ENCODE results near the gene KCP.

The KCP gene

GRCh38 chr7:128865996-128866877 is 44.3 kb downstream of the KCP start:
- Histone ChIP-seq H2BK12ac (ENCODE audit: low read length in 2 of 2) (no peak overlapping the region), H3K23ac (ENCODE audit: low read length in 2 of 2) (no peak overlapping the region), H2AK5ac (ENCODE audit: low read length, severe bottlenecking) (no peak overlapping the region), H2BK120ac (ENCODE audit: low read depth, low read length) (no peak overlapping the region), H3K4me3 (ENCODE audit: insufficient read depth in 1 of 2, low read depth in 1 of 2, low read length in 2 of 2) (no peak overlapping the region), H2BK15ac (ENCODE audit: low read depth, poor library complexity, severe bottlenecking) (no peak overlapping the region), H3K27ac (ENCODE audit: low read length, poor library complexity, severe bottlenecking) (no peak overlapping the region), H3K4ac (ENCODE audit: low read depth in 1 of 2, low read length in 2 of 2) (no peak overlapping the region), H3K27me3 (ENCODE audit: control insufficient read depth in 1 of 2, insufficient read depth in 1 of 2, low read length in 2 of 2) (peaks cover 11 to 18% of the 10 kb centered on the region in 2 experiments), H3K36me3 (ENCODE audit: control insufficient read depth in 1 of 2, insufficient read depth in 2 of 2, low read depth in 1 of 2, low read length in 2 of 2) (peaks cover 22 to 26% of the 10 kb centered on the region in 2 experiments), H2AFZ (ENCODE audit: low read depth, low read length) (no peak overlapping the region), H3K4me2 (ENCODE audit: low read length, poor library complexity, severe bottlenecking) (no peak overlapping the region), H4K91ac (ENCODE audit: low read length) (no peak overlapping the region), H3K18ac (ENCODE audit: low read depth in 1 of 2, low read length in 2 of 2) (no peak overlapping the region), H3K14ac (ENCODE audit: low read length in 2 of 2) (no peak overlapping the region), H3K9ac (ENCODE audit: low read length) (no peak overlapping the region), H3K4me1 (ENCODE audit: control insufficient read depth, insufficient read depth, low read depth, low read length) (peaks cover 30% of the 10 kb centered on the region), H4K8ac (ENCODE audit: low read length) (no peak overlapping the region), H3K9me3 (ENCODE audit: control insufficient read depth, low read length) (no peaks in the 10 kb centered on the region), H3K79me1 (replicated peaks; ENCODE audit: low read length, poor library complexity, severe bottlenecking) (peaks cover 15% of the 10 kb centered on the region), H2BK5ac (ENCODE audit: low read depth, low read length, poor library complexity, severe bottlenecking) (no peak overlapping the region)
- no peak for DNase-seq
- 96% methylated on average over 24 of the region's 27 CpGs for WGBS

DNA sequence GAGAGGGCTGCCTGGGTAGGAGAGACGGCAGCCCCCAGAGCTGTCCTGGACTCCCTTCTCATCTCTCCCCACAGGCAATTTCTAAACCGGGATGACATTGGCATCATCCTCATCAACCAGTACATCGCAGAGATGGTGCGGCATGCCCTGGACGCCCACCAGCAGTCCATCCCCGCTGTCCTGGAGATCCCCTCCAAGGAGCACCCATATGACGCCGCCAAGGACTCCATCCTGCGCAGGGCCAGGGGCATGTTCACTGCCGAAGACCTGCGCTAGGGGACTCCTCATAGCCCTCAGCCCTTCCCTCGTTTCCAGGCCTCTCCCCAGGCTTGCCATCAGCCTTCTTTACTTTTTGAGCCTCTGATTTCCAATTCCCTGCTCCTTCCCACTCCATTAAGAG is 45.2 kb downstream of the KCP start:
- Histone ChIP-seq H2BK12ac (ENCODE audit: low read length in 2 of 2) (no peak overlapping the region), H2BK15ac (ENCODE audit: low read depth, poor library complexity, severe bottlenecking) (no peak overlapping the region), H3K18ac (ENCODE audit: low read depth in 1 of 2, low read length in 2 of 2) (no peak overlapping the region), H2AFZ (ENCODE audit: low read depth, low read length) (no peak overlapping the region), H3K27ac (ENCODE audit: low read length, poor library complexity, severe bottlenecking) (no peak overlapping the region), H3K9me3 (ENCODE audit: control insufficient read depth, low read length) (no peaks in the 10 kb centered on the region), H2BK5ac (ENCODE audit: low read depth, low read length, poor library complexity, severe bottlenecking) (no peak overlapping the region), H3K4me3 (ENCODE audit: insufficient read depth in 1 of 2, low read depth in 1 of 2, low read length in 2 of 2) (no peak overlapping the region), H3K23ac (ENCODE audit: low read length in 2 of 2) (no peak overlapping the region), H3K4me1 (ENCODE audit: control insufficient read depth, insufficient read depth, low read depth, low read length) (peaks cover 32% of the 10 kb centered on the region), H3K4ac (ENCODE audit: low read depth in 1 of 2, low read length in 2 of 2) (no peak overlapping the region), H3K36me3 (ENCODE audit: control insufficient read depth in 1 of 2, insufficient read depth in 2 of 2, low read depth in 1 of 2, low read length in 2 of 2) (peaks cover 25 to 26% of the 10 kb centered on the region in 2 experiments), H2AK5ac (ENCODE audit: low read length, severe bottlenecking) (no peak overlapping the region), H3K4me2 (ENCODE audit: low read length, poor library complexity, severe bottlenecking) (no peak overlapping the region), H2BK120ac (ENCODE audit: low read depth, low read length) (no peak overlapping the region), H3K9ac (ENCODE audit: low read length) (no peak overlapping the region), H3K79me1 (replicated peaks; ENCODE audit: low read length, poor library complexity, severe bottlenecking) (peaks cover 15% of the 10 kb centered on the region), H3K27me3 (ENCODE audit: control insufficient read depth in 1 of 2, insufficient read depth in 1 of 2, low read length in 2 of 2) (peaks cover 4 to 10% of the 10 kb centered on the region in 2 experiments), H4K91ac (ENCODE audit: low read length) (no peak overlapping the region), H4K8ac (ENCODE audit: low read length) (no peak overlapping the region), H3K14ac (ENCODE audit: low read length in 2 of 2) (no peak overlapping the region)
- DNase-seq = no peak
- 99% methylated on average over 12 of the region's 12 CpGs for WGBS

- H2AK5ac ChIP-seq (ENCODE audit: low read length, severe bottlenecking) = no peak overlapping the region
- H4K8ac ChIP-seq (ENCODE audit: low read length) = no peak overlapping the region
- H3K79me1 ChIP-seq (replicated peaks; ENCODE audit: low read length, poor library complexity, severe bottlenecking) = peaks cover 15% of the 10 kb centered on the region
- H3K9me3 ChIP-seq (ENCODE audit: control insufficient read depth, low read length) = no peaks in the 10 kb centered on the region
- WGBS = 6% methylated on average over 5 of the region's 6 CpGs
- peak overlapping the region in 1 of 2 experiments; percentile 24 for H3K4ac ChIP-seq (ENCODE audit: low read depth in 1 of 2, low read length in 2 of 2)
- no peak overlapping the region for H3K14ac ChIP-seq (ENCODE audit: low read length in 2 of 2)
- peak overlapping the region; percentile 84 to 92 for H3K18ac ChIP-seq (ENCODE audit: low read depth in 1 of 2, low read length in 2 of 2)
- H3K9ac ChIP-seq (ENCODE audit: low read length) = peak overlapping the region; percentile 97
- H2BK5ac ChIP-seq (ENCODE audit: low read depth, low read length, poor library complexity, severe bottlenecking) = no peak overlapping the region
- H4K91ac ChIP-seq (ENCODE audit: low read length) = peak overlapping the region; percentile 25
- no peak overlapping the region for H2BK15ac ChIP-seq (ENCODE audit: low read depth, poor library complexity, severe bottlenecking)
- peaks cover 27 to 41% of the 10 kb centered on the region in 2 experiments for H3K36me3 ChIP-seq (ENCODE audit: control insufficient read depth in 1 of 2, insufficient read depth in 2 of 2, low read depth in 1 of 2, low read length in 2 of 2)
- no peak overlapping the region for H2BK120ac ChIP-seq (ENCODE audit: low read depth, low read length)
- peaks cover 0 to under 1% of the 10 kb centered on the region in 2 experiments for H3K27me3 ChIP-seq (ENCODE audit: control insufficient read depth in 1 of 2, insufficient read depth in 1 of 2, low read length in 2 of 2)
- DNase-seq = peak; percentile 84
- H3K23ac ChIP-seq (ENCODE audit: low read length in 2 of 2) = no peak overlapping the region
- no peak overlapping the region for H2BK12ac ChIP-seq (ENCODE audit: low read length in 2 of 2)
- peak overlapping the region; percentile 87 to 88 for H3K4me3 ChIP-seq (ENCODE audit: insufficient read depth in 1 of 2, low read depth in 1 of 2, low read length in 2 of 2)
- peaks cover 31% of the 10 kb centered on the region for H3K4me1 ChIP-seq (ENCODE audit: control insufficient read depth, insufficient read depth, low read depth, low read length)
- H3K4me2 ChIP-seq (ENCODE audit: low read length, poor library complexity, severe bottlenecking) = peak overlapping the region; percentile 89
- peak overlapping the region; percentile 80 for H2AFZ ChIP-seq (ENCODE audit: low read depth, low read length)
- peak overlapping the region; percentile 4 for H3K27ac ChIP-seq (ENCODE audit: low read length, poor library complexity, severe bottlenecking)
Measured at GRCh38 chr7:128863433-128863989, 47.0 kb downstream of the KCP start.
